Hypothalamus (tissue), 51 donors: ENCODE results near the gene SPINK7.
"Not testable (repeated sequence)": the region's sequence is repeated elsewhere in the genome, so short reads cannot be mapped to it uniquely, and the experiment has no call there.

ENCODE experiments used
- DNase-seq, 51 donors: peaks; one replicate each; lab custom pipeline; 2025; lab: John Stamatoyannopoulos, UW

SPINK7 gene

DNA sequence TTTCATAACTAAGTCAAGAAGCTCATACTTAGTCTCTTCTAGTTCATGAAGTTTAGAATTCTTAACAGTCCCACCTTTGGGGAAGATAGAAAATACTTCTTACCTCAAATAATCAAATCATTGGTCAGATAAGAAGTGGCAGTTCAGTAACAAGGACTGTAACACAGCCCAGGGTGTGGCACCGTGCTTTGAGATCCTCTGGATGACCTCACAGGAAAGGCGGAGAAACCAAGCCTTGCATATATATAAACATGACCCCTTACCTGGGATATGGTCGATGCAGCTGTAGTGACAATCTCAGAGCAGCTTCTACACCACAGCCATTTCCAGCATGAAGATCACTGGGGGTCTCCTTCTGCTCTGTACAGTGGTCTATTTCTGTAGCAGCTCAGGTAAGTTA lies at the start of gene SPINK7:
SPINK7 (plus strand) TSS at position 271 of the 400 bp plus-strand sequence; CDS start at position 332, 61 bp downstream.
- no peak for DNase-seq

GRCh38 chr5:148267962-148268361 lies 44.3 kb upstream of the SPINK7 start:
- DNase-seq = no peak

DNA sequence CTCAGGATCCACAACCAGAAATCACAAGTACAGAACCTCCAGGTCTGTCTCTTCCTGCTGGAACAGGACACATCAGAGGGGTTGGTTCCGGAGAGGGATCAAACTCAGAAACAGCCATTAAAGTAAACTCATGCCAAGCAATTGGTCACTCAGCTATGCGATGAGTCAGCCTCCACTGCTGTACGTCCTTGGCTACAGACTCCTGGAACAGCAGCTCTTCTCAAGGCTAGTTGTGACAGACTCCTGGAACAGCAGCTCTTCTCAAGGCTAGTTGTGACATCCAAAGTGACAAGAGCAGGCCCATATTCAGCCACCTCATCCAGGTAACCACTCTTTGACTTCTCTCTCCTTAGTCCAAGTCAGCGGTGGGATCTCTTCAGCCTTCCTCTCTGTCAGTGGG lies 43.7 kb upstream of the SPINK7 start, which contains the start of gene SPINK13:
SPINK13 (plus strand) TSS at position 229 of the 400 bp plus-strand sequence. CDS start 1,279 bp downstream, outside the sequence.
- DNase-seq = no peak

DNA sequence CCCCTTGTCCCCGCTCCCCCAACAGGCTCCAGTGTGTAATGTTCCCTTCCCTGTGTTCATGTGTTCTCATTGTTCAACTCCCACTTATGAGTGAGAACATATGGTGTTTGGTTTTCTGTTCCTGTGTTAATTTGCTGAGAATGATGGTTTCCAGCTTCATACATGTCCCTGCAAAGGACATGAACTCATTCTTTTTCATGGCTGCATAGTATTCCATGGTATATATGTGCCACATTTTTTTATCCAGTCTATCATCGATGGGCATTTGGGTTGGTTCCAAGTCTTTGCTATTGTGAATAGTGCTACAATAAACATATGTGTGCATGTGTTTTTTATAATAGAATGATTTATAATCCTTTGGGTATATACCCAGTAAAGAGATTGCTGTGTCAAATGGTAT lies 37.1 kb upstream of the SPINK7 start:
- DNase-seq = not testable (repeated sequence)

GRCh38 chr5:148280893-148281292 lies 31.3 kb upstream of the SPINK7 start:
- DNase-seq = not testable (repeated sequence)

- not testable (repeated sequence) for DNase-seq
Measured at GRCh38 chr5:148281336-148281735, 30.9 kb upstream of the SPINK7 start.

DNA sequence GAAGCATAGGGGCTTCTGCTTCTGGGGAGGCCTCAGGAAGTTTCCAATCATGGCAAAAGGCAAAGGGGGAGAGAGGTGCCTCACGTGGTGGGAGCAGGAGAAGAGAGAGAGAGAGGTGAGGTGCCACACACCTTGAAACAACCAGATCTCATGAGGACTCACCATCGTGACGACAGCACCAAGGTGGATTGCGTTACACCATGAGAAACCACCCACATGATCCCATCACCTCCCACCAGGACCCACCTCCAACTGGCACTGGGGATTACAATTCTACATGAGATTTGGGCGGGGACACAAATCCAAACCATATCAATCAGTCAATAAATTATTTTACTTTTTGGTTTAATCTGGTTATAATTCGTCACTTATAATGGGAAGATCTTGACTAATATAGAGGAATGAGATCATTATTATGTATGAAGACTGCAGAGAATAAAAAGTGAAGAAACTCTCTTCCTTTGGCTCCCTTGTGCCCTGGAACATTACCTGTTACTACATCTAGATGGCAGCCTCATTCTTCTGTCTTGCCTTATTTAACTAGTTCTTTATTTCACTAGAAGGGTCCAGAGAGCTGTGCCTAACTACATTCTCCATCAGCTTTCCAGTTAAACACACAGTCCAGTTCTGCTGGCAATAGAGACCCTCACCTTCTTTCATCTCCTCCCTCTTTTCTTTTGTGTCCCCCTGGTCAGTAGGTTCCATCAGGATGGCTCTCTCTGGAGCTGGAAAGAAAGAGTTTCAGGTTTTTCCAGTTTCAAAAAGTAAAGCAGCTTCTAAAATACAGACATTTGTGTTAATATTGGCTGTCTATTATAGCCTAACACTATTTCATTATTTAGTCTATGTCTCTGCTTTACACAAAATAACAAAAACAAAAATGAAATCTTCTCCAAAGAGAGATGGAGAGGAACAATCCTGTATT lies 21.7 kb upstream of the SPINK7 start:
- DNase-seq = peak in 2 of 51 donors; percentile 6 to 20

- DNase-seq = no peak
Measured at GRCh38 chr5:148297731-148298130, 14.5 kb upstream of the SPINK7 start.

DNA sequence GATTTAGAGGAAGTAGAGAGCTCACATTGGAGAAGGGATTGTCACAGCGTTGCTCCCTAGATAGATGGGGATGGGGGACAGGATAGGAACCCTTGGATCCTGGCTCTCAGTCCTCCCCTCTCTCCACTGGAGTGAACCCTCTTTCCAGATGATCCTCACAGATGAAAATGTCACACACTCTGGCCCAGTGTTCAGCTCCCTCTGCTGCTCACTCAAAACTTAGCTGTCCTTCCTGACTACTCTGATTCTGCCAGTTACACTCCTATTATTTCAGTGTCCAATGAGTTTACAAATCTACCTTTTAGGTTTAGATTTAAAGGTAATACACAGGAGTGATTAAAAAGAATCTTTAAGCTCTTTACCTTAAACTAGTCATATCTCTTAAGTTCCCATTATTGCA lies 5.8 kb upstream of the SPINK7 start:
- no peak for DNase-seq

- no peak for DNase-seq
Measured at GRCh38 chr5:148309019-148309418, 3.2 kb upstream of the SPINK7 start.

DNA sequence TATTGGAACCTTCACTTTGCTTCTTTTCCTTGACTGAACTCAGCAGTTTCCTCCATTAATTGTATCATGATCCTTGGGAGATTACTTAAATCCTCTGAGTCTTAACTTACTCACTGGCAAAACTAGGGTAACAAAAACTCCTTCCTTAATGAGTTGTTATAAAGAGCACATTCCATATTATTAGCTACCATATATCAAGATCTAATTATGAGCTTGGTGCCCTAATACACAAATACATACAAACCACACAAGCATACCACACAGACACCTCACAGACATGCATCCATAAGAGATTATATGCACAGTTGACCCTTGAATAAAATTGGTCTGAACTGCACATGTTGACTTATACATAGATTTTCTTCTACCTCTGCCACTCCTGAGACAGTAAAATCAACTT lies 2.5 kb upstream of the SPINK7 start:
- DNase-seq = no peak

DNA sequence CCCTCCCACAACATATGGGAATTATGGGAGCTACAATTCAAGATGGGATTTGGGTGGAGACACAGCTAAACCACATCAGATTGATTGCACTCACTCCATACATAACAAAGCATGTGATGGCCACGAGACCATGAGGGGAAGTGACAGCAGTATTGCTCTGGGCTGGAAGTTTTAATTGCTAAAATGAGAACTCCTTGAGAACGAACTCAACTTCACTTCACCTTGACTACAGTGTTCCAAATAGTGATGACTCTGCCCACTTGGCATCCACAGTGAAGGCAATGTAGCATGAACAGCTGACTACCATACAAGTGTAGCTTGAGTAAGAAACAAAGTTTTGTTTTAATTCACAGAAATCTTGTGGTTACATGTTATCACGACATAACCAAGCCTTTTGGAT lies 739 bp upstream of the SPINK7 start:
- no peak for DNase-seq

DNA sequence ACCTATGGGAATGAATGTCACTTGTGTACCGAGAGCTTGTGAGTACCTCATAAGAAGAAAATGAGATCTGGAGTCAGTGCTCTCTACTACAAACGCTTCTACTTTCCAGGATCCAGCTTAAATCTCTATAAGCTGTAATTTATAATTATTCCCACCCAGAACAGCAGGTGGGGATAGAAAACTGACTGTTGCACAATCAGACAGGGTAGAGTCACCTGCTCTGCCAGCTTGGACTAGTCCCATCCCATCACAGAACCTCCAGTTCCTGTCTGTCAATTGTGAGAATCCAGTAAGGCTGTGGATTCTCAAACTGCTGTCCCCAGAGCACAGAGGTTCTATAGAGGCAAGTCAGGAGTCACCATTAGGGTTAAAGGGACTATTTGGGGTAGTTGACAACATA lies 2.0 kb downstream of the SPINK7 start:
- no peak for DNase-seq

- no peak for DNase-seq
Measured at GRCh38 chr5:148314731-148315130, 2.5 kb downstream of the SPINK7 start.

DNA sequence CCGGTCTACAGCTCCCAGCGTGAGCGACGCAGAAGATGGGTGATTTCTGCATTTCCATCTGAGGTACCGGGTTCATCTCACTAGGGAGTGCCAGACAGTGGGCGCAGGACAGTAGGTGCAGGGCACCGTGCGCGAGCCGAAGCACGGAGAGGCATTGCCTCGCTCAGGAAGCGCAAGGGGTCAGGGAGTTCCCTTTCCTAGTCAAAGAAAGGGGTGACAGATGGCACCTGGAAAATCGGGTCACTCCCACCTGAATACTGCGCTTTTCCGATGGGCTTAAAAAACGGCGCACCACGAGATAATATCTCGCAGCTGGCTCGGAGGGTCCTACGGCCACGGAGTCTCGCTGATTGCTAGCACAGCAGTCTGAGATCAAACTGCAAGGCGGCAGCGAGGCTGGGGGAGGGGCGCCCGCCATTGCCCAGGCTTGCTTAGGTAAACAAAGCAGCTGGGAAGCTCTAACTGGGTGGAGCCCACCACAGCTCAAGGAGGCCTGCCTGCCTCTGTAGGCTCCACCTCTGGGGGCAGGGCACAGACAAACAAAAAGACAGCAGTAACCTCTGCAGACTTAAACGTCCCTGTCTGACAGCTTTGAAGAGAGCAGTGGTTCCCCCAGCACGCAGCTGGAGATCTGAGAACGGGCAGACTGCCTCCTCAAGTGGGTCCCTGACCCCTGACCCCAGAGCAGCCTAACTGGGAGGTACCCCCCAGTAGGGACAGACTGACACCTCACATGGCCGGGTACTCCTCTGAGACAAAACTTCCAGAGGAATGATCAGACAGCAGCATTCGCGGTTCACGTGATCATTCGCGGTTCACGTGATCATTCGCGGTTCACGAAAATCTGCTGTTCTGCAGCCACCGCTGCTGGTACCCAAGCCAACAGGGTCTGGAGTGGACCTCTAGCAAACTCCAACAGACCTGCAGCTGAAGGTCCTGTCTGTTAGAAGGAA lies 8.1 kb downstream of the SPINK7 start:
- peak in 2 of 51 donors; percentile 1 to 27 for DNase-seq

GRCh38 chr5:148333262-148333849 lies 21.1 kb downstream of the SPINK7 start:
- DNase-seq = no peak

DNA sequence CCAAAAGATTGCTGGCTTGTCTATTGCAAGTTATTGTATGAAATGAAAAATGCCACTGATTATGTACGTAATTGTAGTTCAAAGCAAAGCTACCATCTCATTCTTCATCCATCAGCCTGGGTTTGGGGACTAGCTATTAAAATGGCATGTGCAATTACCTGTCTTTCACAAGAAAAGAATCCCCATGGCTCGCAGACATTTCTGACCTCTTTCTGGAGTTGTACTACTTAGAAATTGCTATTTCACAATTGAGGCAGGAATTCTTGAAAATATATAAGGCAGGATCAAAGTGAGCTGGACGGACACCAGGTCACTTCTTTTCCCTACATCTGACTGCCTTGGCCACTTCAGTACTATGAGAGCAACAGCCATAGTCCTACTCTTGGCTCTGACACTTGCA lies 23.0 kb downstream of the SPINK7 start, which contains the start of gene SPINK9:
SPINK9 (plus strand) TSS at position 301 of the 400 bp plus-strand sequence; CDS start at position 356, 55 bp downstream.
- DNase-seq = no peak

GRCh38 chr5:148336704-148337435 lies 24.6 kb downstream of the SPINK7 start:
- no peak for DNase-seq

DNA sequence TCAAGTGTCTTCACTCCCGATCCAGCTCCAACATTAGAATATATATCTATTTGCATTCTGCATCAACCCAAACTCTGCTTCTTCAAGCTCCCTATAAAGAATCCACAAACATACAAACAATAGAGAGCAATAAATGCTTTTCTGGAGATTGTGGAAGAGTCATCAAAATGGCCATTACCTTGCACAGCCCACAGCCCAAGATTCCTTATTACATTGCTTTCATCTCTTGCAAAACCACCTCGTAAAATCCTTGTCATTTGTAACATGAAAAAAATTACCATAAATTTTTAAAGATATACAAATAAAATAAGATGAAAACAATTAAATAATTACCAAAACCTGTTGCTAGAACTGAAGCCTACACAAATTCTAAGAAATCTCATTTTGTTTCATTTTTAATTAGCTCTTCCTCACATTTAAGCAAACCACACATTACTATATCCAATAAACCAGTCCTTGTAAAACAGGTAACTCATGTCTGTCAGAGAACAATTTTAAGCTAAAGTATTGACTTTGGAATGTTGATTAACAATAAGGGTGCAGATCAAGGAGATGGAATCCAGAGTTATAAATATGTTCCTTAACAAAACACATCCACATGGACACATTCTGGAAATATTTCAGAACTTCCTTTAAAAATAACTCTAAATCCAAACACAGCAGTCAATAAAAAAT lies 30.3 kb downstream of the SPINK7 start:
- no peak for DNase-seq
